Smooth muscle cell (in vitro differentiated cells): Measurements from ENCODE around the gene MACROD2. TPM values are rescaled to one million over a fixed set of nuclear protein-coding genes. Genes with fewer than 3 reads are reported as not detected.

ENCODE experiments used
- DNase-seq: peaks from one replicate; lab custom pipeline; 2025; ENCODE audit not compliant: unreplicated experiment; lab: John Stamatoyannopoulos, UW
- H2AFZ ChIP-seq: fragments of 200-600 bp; sonication (generic); 2 replicates; pipeline ENCODE4 v1.6.0; 2016; ENCODE audit warnings: antibody characterized with exemption, low read depth, mild to moderate bottlenecking
- H3F3A ChIP-seq: fragments of 200-600 bp; sonication (generic); 2 replicates; pipeline ENCODE4 v1.6.0; 2017; ENCODE audit warnings: antibody characterized with exemption, low read depth
- H3K27ac ChIP-seq: fragments of 200-600 bp; sonication (generic); 2 replicates; pipeline ENCODE4 v1.5.1; 2016; ENCODE audit warnings: low read depth, mild to moderate bottlenecking
- H3K27me3 ChIP-seq: fragments of 200-600 bp; sonication (generic); 2 replicates; pipeline ENCODE4 v1.6.1; 2016; ENCODE audit warnings: low read depth, mild to moderate bottlenecking
- H3K36me3 ChIP-seq: fragments of 200-600 bp; sonication (generic); 2 replicates; pipeline ENCODE4 v1.5.1; 2016; ENCODE audit warnings: low read depth
- H3K4me1 ChIP-seq: fragments of 200-600 bp; sonication (generic); 2 replicates; pipeline ENCODE4 v1.5.1; 2016; ENCODE audit warnings: low read depth
- H3K4me2 ChIP-seq: fragments of 200-600 bp; sonication (generic); 2 replicates; pipeline ENCODE4 v1.6.0; 2016; ENCODE audit warnings: mild to moderate bottlenecking
- H3K4me3 ChIP-seq: fragments of 200-600 bp; sonication (generic); 2 replicates; pipeline ENCODE4 v1.5.1; 2016; ENCODE audit warnings: mild to moderate bottlenecking
- H3K79me2 ChIP-seq: fragments of 200-600 bp; sonication (generic); 2 replicates; pipeline ENCODE4 v1.6.0; 2016; ENCODE audit warnings: low read depth, mild to moderate bottlenecking
- H3K9ac ChIP-seq: fragments of 200-600 bp; sonication (generic); 2 replicates; pipeline ENCODE4 v1.6.0; 2016; ENCODE audit warnings: low read depth
- H3K9me3 ChIP-seq: fragments of 200-600 bp; sonication (generic); replicated peaks from 2 replicates; pipeline ENCODE4 v1.5.1; 2016; ENCODE audit warnings: low read depth
- H4K20me1 ChIP-seq: fragments of 200-600 bp; sonication (generic); 2 replicates; pipeline ENCODE4 v1.6.0; 2016; ENCODE audit warnings: low read depth
- WGBS: methylation state at CpG from one replicate; pipeline ENCODE4 v1.1.7; 2016; ENCODE audit warnings: low lambda C conversion rate; 5-methylcytosine and 5-hydroxymethylcytosine counted together
- polyA plus RNA-seq: library from polyadenylated mRNA; unstranded; fragments of >200 nt; fragmentation: Nextera tagmentation; extraction: Ambion mirVana; gene quantifications from 2 replicates; pipeline ENCODE4 v1.2.1, GENCODE V29; 2016
- total RNA-seq: library from RNA; depleted of rRNA; stranded (reverse); fragments of >200 nt; gene quantifications from 2 replicates; pipeline ENCODE4 v1.2.3, GENCODE V29; 2014
- TF ChIP-seq, protein P1 (sequence below): fragments of 200-600 bp; sonication (generic); IDR thresholded peaks from 2 replicates; pipeline ENCODE4 v1.5.1; 2017; ENCODE audit warnings: borderline replicate concordance, mild to moderate bottlenecking, antibody characterized with exemption; ENCODE audit not compliant: insufficient read depth, poor library complexity, severe bottlenecking

Gene MACROD2
- total and polyA plus RNA-seq, 2 experiments from 2014 or later: 0.04 to 0.32 TPM

DNA sequence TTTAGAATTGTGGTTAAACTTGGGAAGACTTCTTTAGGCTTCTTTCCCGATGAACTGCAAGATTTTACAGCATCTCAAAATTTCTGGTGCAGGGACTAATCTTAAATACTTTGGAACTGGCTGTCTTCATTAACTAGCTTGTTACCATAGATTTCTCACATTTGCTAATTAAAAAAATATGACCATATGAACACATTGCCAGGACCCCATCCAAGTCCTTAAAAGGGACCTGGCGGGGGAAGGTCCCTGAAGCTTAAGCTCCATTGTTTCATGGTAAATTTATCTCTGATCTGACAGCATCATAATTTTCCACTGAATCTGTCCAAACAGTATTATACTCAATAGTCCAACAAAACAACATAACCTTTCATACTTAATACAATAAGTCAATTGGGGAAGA, 859.9 kb downstream of the MACROD2 start:
- DNase-seq: no peak
- H3K9me3 ChIP-seq: no peaks in the 10 kb centered on the region
- TF ChIP-seq, protein P1, sequence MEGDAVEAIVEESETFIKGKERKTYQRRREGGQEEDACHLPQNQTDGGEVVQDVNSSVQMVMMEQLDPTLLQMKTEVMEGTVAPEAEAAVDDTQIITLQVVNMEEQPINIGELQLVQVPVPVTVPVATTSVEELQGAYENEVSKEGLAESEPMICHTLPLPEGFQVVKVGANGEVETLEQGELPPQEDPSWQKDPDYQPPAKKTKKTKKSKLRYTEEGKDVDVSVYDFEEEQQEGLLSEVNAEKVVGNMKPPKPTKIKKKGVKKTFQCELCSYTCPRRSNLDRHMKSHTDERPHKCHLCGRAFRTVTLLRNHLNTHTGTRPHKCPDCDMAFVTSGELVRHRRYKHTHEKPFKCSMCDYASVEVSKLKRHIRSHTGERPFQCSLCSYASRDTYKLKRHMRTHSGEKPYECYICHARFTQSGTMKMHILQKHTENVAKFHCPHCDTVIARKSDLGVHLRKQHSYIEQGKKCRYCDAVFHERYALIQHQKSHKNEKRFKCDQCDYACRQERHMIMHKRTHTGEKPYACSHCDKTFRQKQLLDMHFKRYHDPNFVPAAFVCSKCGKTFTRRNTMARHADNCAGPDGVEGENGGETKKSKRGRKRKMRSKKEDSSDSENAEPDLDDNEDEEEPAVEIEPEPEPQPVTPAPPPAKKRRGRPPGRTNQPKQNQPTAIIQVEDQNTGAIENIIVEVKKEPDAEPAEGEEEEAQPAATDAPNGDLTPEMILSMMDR: no peak
- H3K27me3 ChIP-seq: no peaks in the 10 kb centered on the region
- no peak overlapping the region for H2AFZ ChIP-seq
- H3K79me2 ChIP-seq: no peaks in the 10 kb centered on the region
- no peak overlapping the region for H3K4me2 ChIP-seq
- peaks cover 6% of the 10 kb centered on the region for H3K4me1 ChIP-seq
- 98% methylated on average over 2 of the region's 2 CpGs for WGBS
- H4K20me1 ChIP-seq: no peaks in the 10 kb centered on the region
- no peaks in the 10 kb centered on the region for H3K36me3 ChIP-seq
- H3K27ac ChIP-seq: no peak overlapping the region
- no peak overlapping the region for H3K4me3 ChIP-seq
- no peak overlapping the region for H3K9ac ChIP-seq
- no peaks in the 10 kb centered on the region for H3F3A ChIP-seq

DNA sequence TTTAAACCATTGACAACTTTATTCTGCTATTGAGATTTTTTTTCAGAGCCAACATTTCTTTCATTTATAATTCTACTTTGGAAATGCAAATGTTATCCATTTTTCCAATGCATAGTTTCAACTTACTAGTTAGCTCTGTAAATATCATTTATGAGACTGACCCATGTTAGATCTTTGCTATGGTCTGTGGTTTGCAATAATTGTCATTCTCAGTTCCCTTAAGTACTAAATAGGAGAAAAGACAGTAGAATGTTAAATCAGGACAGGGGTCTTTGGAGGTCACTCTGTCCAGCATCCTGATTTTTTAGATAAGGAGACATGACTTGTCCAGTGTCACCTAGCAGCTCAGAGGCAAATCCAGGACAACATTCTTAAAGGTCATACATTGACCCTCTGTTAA, 864.3 kb downstream of the MACROD2 start:
- H2AFZ ChIP-seq: no peak overlapping the region
- H4K20me1 ChIP-seq: no peaks in the 10 kb centered on the region
- peaks cover 12% of the 10 kb centered on the region for H3K4me1 ChIP-seq
- no peaks in the 10 kb centered on the region for H3K9me3 ChIP-seq
- H3F3A ChIP-seq: no peaks in the 10 kb centered on the region
- TF ChIP-seq, protein P1: no peak
- no peak for DNase-seq
- no peak overlapping the region for H3K4me3 ChIP-seq
- no peak overlapping the region for H3K4me2 ChIP-seq
- no peaks in the 10 kb centered on the region for H3K79me2 ChIP-seq
- H3K36me3 ChIP-seq: no peaks in the 10 kb centered on the region
- H3K9ac ChIP-seq: no peak overlapping the region
- H3K27me3 ChIP-seq: no peaks in the 10 kb centered on the region
- no peak overlapping the region for H3K27ac ChIP-seq

DNA sequence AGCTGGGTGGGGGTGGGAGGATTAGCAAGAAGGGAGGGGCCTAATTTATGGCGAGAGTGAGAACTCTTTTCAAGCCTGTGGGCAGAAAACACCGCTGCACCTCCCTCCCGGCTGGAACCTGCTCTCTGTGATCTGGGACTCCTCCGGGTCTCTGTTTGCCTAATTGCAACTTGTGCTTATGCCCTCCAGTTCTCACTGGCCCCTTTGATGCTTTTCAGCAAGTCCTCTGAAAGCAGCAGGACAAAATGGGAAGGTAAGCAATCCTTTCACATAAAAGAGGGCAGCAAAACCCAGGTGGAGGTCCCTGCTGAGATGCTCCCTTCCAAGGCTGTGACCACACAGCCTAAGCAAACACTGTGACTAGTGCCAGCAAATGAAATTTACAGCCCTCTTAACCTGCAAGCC, 865.1 kb downstream of the MACROD2 start:
- Histone ChIP-seq H3K36me3 (no peaks in the 10 kb centered on the region), H3K9ac (no peak overlapping the region), H3K27ac (no peak overlapping the region), H3K4me3 (no peak overlapping the region), H3K9me3 (no peaks in the 10 kb centered on the region), H3K79me2 (no peaks in the 10 kb centered on the region), H3K4me2 (no peak overlapping the region), H3K4me1 (peaks cover 18% of the 10 kb centered on the region), H2AFZ (no peak overlapping the region), H4K20me1 (no peaks in the 10 kb centered on the region), H3K27me3 (no peaks in the 10 kb centered on the region), H3F3A (no peaks in the 10 kb centered on the region)
- no peak for DNase-seq
- WGBS: 18% methylated on average over 4 of the region's 4 CpGs
- TF ChIP-seq, protein P1: no peak

DNA sequence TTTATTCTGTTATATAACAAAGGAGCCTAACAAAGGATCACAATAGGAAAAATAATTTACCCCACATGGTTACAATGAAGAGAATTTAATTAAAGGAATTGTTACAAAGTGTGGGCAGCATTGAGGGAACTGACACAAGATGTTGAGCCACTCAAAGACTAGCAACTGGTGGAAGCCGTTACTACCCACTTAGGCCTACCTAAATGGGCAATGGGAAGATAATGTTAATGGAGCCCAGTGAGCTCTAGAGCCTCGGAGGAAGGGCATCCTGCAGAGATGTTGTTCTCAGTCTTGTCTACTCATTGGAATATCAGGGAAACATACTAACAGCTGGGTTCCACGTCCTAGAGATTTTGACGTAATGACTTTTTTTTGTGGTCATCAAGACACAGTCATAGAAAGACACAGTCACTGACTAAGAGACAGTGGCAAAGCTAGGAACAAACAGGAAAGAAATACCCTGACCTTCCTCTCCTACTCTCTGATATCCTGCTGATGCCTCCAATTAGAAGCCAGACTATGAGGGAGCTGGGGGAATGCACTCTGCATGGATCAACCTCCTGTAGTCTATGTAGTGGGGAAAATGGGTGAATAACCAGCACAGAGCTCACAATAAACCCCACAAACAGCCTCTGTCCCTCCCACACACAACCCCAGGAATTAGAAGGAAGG, 865.8 kb downstream of the MACROD2 start:
- Histone ChIP-seq H3K27me3 (no peaks in the 10 kb centered on the region), H3F3A (no peaks in the 10 kb centered on the region), H2AFZ (no peak overlapping the region), H3K27ac (no peak overlapping the region), H4K20me1 (no peaks in the 10 kb centered on the region), H3K4me1 (peaks cover 18% of the 10 kb centered on the region), H3K36me3 (no peaks in the 10 kb centered on the region), H3K4me2 (no peak overlapping the region), H3K79me2 (no peaks in the 10 kb centered on the region), H3K4me3 (no peak overlapping the region), H3K9me3 (no peaks in the 10 kb centered on the region), H3K9ac (no peak overlapping the region)
- TF ChIP-seq, protein P1: no peak
- DNase-seq: no peak
- WGBS: 81% methylated on average over 4 of the region's 4 CpGs
